HEK293 (cell line): ENCODE results near the gene NEFH.

ENCODE experiments used
- CTCF ChIA-PET: fragments of 350-600 bp; formaldehyde crosslinking; extraction: SDS; loops from one replicate; lab custom pipeline; 2021; ENCODE audit warnings: antibody characterized with exemption; lab: Yijun Ruan, JAX
- POLR2A ChIA-PET: fragments of 300-600 bp; formaldehyde crosslinking; extraction: SDS; loops from one replicate; lab custom pipeline; 2020; ENCODE audit warnings: antibody characterized with exemption, inconsistent platforms; lab: Yijun Ruan, JAX
- H3K27ac ChIP-seq: fragments of 200-500 bp; sonication (Bioruptor generic); 2 replicates; pipeline ENCODE4 v1.5.1; 2014; ENCODE audit warnings: low read depth, low read length, control low read depth, inconsistent platforms; ENCODE audit errors: extremely low read depth
- H3K36me3 ChIP-seq, 2 experiments: fragments of 200-500 bp in 1 of 2; sonication (Bioruptor generic) in 1 of 2; 1 replicate in 1 of 2; 2 replicates in 1 of 2; pipeline ENCODE4 v1.5.1; 2014 to 2017; ENCODE audit warnings: inconsistent platforms in 2 of 2, low read length in 2 of 2; ENCODE audit not compliant: control insufficient read depth in 2 of 2, insufficient read depth in 1 of 2
- H3K4me1 ChIP-seq: fragments of 200-500 bp; sonication (Bioruptor generic); 2 replicates; pipeline ENCODE4 v1.5.1; 2014; ENCODE audit warnings: mild to moderate bottlenecking, low read length, inconsistent platforms; ENCODE audit not compliant: control insufficient read depth, insufficient read depth
- H3K4me3 ChIP-seq: 2 replicates; pipeline ENCODE4 v1.5.1; 2011; ENCODE audit warnings: low read depth, mild to moderate bottlenecking, control low read depth, low read length, moderate library complexity
- H3K9me3 ChIP-seq: fragments of 200-500 bp; sonication (Bioruptor generic); 2 replicates; pipeline ENCODE4 v1.5.1; 2014; ENCODE audit warnings: low read depth, low read length, inconsistent platforms; ENCODE audit not compliant: control insufficient read depth, insufficient read depth
- BCL11A ChIP-seq: fragments of 450-650 bp; formaldehyde crosslinking; IDR thresholded peaks from 2 replicates; pipeline ENCODE4 v1.5.1; 2016; ENCODE audit warnings: low read depth, missing biosample characterization, missing genetic modification characterization
- PRDM10 ChIP-seq: fragments of 450-650 bp; formaldehyde crosslinking; IDR thresholded peaks from 2 replicates; pipeline ENCODE4 v1.5.1; 2016; ENCODE audit warnings: missing biosample characterization, missing genetic modification characterization
- SCRT1 ChIP-seq: fragments of 450-650 bp; formaldehyde crosslinking; IDR thresholded peaks from 2 replicates; pipeline ENCODE4 v1.5.1; 2016; ENCODE audit warnings: missing biosample characterization, missing genetic modification characterization, borderline replicate concordance
- SCRT2 ChIP-seq: fragments of 450-650 bp; formaldehyde crosslinking; IDR thresholded peaks from 2 replicates; pipeline ENCODE4 v1.5.1; 2016; ENCODE audit warnings: missing biosample characterization, missing genetic modification characterization
- ZBTB26 ChIP-seq: fragments of 450-650 bp; formaldehyde crosslinking; optimal IDR thresholded peaks from 2 replicates; pipeline ENCODE3; 2016; ENCODE audit warnings: missing biosample characterization, mild to moderate bottlenecking, missing genetic modification characterization
- ZNF148 ChIP-seq: fragments of 450-650 bp; formaldehyde crosslinking; IDR thresholded peaks from 2 replicates; pipeline ENCODE4 v1.5.0; 2017; ENCODE audit warnings: missing biosample characterization, missing genetic modification characterization, borderline replicate concordance
- ZNF341 ChIP-seq: fragments of 450-650 bp; formaldehyde crosslinking; IDR thresholded peaks from 2 replicates; pipeline ENCODE4; 2016; ENCODE audit warnings: low read depth, missing biosample characterization, missing genetic modification characterization
- ZNF366 ChIP-seq: fragments of 450-650 bp; formaldehyde crosslinking; conservative IDR thresholded peaks from 2 replicates; pipeline ENCODE4 v1.5.1; 2016; ENCODE audit warnings: missing biosample characterization, missing genetic modification characterization
- ZNF398 ChIP-seq: fragments of 450-650 bp; formaldehyde crosslinking; IDR thresholded peaks from 2 replicates; pipeline ENCODE4 v1.5.1; 2017; ENCODE audit warnings: missing biosample characterization, missing genetic modification characterization
- ZNF830 ChIP-seq: fragments of 450-650 bp; IDR thresholded peaks from 2 replicates; pipeline ENCODE4 v1.5.0; 2018; ENCODE audit warnings: missing biosample characterization, missing genetic modification characterization, low read depth, mild to moderate bottlenecking, moderate library complexity

NEFH gene

GRCh38 chr22:29443861-29444792 is 35.9 kb upstream of the NEFH start:
- POLR2A ChIA-PET: no interaction called here
- Histone ChIP-seq H3K9me3 (no peaks in the 10 kb centered on the region), H3K36me3 (no peaks in the 10 kb centered on the region), H3K27ac (no peak overlapping the region), H3K4me1 (no peaks in the 10 kb centered on the region)
- TF ChIP-seq PRDM10 (peak; percentile 87), ZNF341 (tag by site-specific recombination) (peak; percentile 83), ZNF366 (tag by site-specific recombination) (peak; percentile 35; the same call in 1 of the 2 replicates), ZNF398 (tag by site-specific recombination) (no peak)
- TF ChIP-seq, all 188 proteins: peak for 3
- no peak overlapping the region for H3K4me3 ChIP-seq
- CTCF ChIA-PET: no interaction called here

GRCh38 chr22:29445508-29445907 is 34.5 kb upstream of the NEFH start:
- ChIA-PET CTCF (no interaction called here), POLR2A (no interaction called here)

More at GRCh38 chr22:29445508-29445907, 34.5 kb upstream of the NEFH start:
- Histone ChIP-seq H3K27ac (no peak overlapping the region), H3K36me3 (no peaks in the 10 kb centered on the region), H3K4me3 (no peak overlapping the region), H3K9me3 (no peaks in the 10 kb centered on the region), H3K4me1 (no peaks in the 10 kb centered on the region)
- peak; percentile 64; the same call in 1 of the 2 replicates for TF ChIP-seq SCRT1 (tag by site-specific recombination)
- TF ChIP-seq ZBTB26 (tag by site-specific recombination): no peak
- no peak for TF ChIP-seq ZNF148 (tag by site-specific recombination)
- TF ChIP-seq ZNF830: no peak
- no peak for TF ChIP-seq BCL11A (tag by site-specific recombination)
- peak; percentile 62 for TF ChIP-seq SCRT2 (tag by site-specific recombination)
